Tibial nerve (tissue), 4 donors: ENCODE results near the gene EXOC1.

ENCODE experiments used
- EP300 ChIP-seq, 2 donors: sonication (generic); formaldehyde crosslinking; IDR thresholded peaks; one replicate each; pipeline ENCODE4 v1.6.1; 2017; ENCODE audit warnings: antibody characterized with exemption in 2 of 2, mild to moderate bottlenecking in 1 of 2
- POLR2A ChIP-seq, 2 donors: fragments of 450-650 bp; IDR thresholded peaks; one replicate each; pipeline ENCODE4 v1.6.1; 2017; ENCODE audit warnings: antibody characterized with exemption in 2 of 2, mild to moderate bottlenecking in 2 of 2, moderate library complexity in 2 of 2
- TF ChIP-seq, protein P1 (sequence below), 5 experiments: fragments of 200-600 bp in 3 of 5; fragments of 450-650 bp in 2 of 5; sonication (generic) in 3 of 5; IDR thresholded peaks; one replicate each; pipeline ENCODE4 v1.5.1; 2016 to 2019; ENCODE audit warnings: antibody characterized with exemption in 5 of 5, mild to moderate bottlenecking in 3 of 5, moderate library complexity in 2 of 5

DNA sequence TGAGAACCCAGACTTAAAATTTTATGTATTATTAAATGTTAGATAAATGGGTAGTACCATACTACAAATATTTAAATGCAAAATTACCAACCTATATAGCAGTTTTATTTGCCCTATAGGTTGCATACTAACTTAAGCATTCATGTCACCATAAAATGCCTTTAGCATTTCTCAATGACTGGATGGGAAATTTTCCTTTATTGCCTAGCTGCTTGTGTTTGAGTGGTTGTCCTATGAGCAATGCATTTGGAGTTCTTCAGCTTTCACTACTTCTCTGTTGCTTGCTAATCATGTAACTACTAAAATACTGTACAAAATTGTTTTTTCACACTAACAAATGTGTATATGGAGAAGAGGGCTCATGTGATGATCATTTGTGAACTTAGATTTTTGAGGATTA, 51.1 kb downstream of the EXOC1 start:
- TF ChIP-seq, protein P1, sequence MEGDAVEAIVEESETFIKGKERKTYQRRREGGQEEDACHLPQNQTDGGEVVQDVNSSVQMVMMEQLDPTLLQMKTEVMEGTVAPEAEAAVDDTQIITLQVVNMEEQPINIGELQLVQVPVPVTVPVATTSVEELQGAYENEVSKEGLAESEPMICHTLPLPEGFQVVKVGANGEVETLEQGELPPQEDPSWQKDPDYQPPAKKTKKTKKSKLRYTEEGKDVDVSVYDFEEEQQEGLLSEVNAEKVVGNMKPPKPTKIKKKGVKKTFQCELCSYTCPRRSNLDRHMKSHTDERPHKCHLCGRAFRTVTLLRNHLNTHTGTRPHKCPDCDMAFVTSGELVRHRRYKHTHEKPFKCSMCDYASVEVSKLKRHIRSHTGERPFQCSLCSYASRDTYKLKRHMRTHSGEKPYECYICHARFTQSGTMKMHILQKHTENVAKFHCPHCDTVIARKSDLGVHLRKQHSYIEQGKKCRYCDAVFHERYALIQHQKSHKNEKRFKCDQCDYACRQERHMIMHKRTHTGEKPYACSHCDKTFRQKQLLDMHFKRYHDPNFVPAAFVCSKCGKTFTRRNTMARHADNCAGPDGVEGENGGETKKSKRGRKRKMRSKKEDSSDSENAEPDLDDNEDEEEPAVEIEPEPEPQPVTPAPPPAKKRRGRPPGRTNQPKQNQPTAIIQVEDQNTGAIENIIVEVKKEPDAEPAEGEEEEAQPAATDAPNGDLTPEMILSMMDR (IDR thresholded peaks at IDR 0.05) = no peak
- no peak for TF ChIP-seq POLR2A (IDR thresholded peaks at IDR 0.05)
- TF ChIP-seq EP300 (IDR thresholded peaks at IDR 0.05) = no peak
